Stimulated activated CD8-positive, alpha-beta memory T cell treated with anti-CD3 and anti-CD28 coated beads, Interleukin-15, amount 100 ng/mL, for 1 hour (primary cell): ENCODE results near the gene NINJ2.

Experiments used
- DNase-seq: peaks from one replicate; pipeline ENCODE4 v3.0.0-alpha.2; 2020; ENCODE audit warnings: low read depth

The NINJ2 gene

DNA sequence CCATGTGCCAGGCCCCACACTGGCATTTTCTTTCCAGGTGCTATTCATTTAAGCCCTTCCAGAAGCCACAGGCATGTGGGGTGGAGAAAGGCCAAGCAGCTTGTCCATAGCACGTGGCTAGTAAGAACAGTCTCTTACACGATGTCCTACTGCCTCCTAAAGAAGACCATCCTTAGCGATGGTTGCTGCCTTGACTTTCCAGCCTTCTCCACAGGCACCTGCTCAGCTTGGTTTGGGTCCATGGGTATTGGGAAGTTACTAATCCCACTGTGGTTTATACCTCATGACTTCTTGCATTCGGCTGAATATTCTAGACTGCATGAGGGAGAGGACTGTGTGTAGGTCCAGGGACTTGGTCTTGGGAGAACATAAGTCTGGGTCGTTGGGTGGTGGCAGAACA, 49.2 kb downstream of the NINJ2 start:
- DNase-seq: no peak

DNA sequence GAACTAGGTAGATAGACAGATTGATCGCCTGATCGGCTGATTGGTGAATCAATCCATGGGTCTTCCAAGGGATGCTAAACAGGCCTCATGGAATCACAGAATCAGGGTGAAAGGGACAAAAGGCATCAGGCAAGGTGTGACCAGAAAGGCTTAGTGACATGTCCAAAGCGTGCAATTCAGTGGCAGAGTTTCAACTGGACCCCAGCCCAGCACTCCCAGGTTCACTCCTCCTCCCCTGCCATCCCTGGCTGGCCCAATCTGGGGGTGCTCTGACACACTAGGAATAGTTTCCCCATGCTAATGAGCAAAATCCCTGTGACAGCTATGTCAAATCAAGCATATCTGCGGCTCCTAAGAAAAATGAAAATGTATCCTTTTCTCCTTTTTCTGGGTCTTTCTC, 50.4 kb downstream of the NINJ2 start:
- no peak for DNase-seq

DNA sequence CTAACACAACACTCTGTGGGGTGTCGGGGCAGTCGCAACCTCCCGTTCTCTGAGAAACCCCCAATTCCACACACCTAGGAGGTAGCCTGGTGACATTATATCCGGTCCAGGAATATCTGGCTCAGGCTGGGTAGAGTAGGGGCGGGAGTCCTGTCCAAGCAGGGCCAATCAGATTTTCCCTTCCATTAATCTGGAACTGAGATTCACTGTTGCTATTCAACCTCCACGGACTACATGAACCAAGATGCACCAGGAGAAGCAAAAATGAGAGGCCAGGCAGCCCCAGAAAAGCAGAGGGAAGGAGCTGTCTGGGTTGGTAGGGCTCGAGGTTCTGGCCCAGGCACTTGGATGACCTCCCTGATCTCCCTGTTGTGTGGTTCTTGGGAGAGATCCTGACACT, 51.0 kb downstream of the NINJ2 start:
- no peak for DNase-seq

DNA sequence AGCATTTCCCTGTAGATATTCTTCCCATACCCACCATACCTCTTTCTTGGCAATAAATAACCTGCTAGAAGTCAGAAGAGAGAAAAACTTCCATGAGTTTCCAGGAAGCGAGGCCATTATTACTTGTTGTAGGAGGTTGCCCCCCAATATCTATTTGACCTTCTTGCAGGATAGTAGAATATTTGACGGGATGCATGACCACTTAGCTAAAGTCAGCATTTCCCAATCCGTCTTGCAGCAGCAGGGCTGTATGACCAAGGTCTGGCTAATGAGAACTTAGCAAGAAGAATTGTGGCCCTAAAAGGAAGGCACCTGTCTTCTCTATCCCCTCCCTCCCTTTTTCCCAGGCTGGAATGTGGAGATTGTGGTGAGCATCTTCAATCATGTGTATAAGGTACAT, 51.5 kb downstream of the NINJ2 start:
- no peak for DNase-seq

DNA sequence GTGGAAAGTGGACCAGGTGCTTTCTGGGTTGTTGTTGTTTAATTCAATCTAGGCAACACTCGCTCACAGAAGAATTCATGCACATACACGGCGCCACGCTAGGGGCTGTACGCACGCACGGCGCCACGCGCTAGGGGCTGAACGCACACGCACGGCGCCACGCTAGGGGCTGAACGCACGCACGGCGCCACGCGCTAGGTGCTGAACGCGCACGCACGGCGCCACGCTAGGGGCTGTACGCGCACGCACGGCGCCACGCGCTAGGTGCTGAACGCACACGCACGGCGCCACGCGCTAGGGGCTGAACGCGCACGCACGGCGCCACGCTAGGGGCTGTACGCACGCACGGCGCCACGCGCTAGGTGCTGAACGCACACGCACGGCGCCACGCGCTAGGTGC, 54.3 kb downstream of the NINJ2 start:
- DNase-seq: no peak

DNA sequence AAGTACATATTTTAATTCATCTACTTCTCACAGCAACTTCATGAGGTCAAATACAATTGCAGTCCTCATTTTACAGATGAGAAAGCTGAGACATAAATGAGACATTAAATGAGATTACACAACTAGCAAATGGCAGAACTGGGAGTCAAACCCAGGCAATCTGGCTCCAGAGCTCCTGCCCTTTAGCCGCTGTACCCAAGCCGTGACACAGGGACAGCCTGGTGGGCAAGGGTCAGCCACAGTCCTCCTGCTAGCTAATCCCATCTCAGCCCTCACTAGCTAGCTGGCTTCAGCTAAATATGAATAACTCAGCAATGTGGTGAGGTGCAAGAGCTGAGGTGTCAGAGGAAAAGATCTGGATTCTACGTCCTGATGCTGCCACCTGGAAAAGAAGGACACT, 54.8 kb downstream of the NINJ2 start:
- no peak for DNase-seq

DNA sequence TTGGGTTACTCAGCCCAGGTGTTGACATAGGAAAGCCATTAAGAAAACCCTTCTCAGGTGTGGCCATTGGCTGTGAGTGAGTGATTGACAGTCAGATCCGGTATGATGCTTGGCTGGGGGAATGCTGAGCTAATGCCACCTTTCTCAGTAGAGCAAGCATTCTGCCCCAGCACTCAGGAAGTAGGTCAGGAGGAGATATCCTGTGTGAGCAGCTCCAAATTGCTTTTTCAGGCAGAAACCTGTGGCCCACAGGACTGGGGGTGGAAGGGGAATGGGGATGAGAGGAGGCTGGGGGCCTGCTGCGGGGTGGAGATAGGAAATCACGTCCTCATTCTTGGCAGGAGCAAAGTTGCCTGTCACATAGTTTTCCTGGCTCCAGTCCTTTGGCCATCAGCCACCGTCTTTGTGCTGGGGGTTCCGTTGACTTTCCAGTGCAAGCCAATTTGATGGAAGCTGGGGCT, 55.7 kb downstream of the NINJ2 start:
- DNase-seq: no peak

DNA sequence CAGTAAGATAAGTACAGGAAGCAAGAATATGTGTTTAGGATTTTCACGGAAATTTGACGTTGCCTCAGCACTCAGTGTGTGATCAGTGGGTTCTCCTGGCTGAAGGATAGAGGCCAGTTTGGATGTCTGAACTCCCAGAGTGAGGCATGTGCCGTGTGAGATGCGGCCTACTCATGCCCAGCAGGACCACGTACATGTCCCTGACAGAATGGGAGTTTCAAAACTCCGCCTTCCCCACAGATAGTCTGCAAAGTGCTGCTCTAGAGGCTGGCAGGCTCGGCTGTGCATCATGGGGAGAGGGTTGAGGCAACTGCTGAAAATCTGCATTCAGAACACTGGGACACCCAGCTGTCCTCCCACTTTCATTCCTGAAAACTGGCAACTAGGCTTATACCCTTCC, 58.3 kb downstream of the NINJ2 start:
- no peak for DNase-seq

DNA sequence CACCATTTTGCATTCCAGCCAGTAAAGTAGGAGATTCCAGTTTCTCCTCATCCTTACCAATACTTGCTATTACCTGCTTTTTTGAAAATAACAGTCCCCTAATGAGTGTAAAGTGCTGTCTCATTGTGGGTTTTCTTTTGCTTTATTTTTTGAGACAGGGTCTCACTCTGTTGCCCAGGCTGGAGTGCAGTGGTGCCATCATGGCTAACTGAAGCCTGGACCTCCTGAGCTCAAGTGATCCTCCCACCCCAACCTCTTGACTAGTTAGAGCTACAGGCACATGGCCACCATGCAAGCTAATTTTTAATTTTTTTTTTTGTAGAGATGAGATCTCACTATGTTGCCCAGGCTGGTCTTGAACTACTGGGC, 60.6 kb downstream of the NINJ2 start:
- DNase-seq: no peak

DNA sequence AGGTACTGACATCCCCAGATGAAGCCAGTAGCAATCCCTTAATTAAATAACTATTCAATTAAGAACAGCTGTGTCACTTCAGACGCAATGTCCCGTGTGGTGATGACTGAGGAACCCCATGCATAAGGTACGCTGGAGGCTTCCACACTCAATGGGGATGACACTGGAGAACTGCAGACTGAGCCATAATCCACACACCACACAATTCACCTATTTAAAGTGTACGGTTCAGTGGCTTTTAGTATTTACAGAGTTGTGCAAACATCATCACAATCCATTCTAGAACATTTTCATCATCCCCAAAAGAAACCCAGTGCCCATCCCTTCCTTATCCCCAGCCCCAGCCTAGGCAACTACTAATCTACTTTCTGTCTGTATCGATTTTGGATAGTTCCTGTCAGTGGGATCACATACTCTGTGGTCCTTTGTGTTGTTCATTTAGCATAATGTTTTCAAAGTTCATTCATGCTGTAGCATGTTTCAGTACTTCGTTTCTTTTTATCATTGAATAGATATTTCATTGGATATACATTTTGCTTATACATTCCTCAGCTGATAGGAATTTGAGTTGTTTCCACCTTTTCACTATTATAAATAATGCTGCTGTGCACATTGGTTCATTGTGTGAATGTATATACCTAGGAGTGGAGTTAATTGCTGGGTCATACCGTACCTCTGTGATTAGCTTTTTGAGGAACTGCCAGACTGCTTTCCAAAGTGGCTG, 61.1 kb downstream of the NINJ2 start:
- DNase-seq: no peak

DNA sequence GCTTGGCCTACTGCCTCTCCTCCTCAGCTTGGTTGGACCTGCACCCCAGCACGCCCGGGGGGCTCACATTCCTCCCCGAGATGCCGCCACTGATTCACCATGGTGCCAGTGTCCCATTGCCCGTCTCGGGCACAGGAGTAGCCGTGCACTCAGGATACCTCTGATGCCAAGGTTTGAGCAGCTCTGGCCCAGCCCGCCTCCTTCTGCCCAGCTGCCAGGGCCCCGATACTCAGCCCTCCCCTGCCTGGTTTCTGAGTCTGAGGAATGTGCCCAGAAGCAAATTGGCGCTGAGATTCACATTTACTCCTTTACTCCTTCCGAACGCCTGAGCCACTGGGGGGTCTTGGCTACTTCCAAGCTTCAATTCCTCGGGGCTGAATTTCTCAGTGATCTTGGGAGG, 63.5 kb downstream of the NINJ2 start:
- no peak for DNase-seq

DNA sequence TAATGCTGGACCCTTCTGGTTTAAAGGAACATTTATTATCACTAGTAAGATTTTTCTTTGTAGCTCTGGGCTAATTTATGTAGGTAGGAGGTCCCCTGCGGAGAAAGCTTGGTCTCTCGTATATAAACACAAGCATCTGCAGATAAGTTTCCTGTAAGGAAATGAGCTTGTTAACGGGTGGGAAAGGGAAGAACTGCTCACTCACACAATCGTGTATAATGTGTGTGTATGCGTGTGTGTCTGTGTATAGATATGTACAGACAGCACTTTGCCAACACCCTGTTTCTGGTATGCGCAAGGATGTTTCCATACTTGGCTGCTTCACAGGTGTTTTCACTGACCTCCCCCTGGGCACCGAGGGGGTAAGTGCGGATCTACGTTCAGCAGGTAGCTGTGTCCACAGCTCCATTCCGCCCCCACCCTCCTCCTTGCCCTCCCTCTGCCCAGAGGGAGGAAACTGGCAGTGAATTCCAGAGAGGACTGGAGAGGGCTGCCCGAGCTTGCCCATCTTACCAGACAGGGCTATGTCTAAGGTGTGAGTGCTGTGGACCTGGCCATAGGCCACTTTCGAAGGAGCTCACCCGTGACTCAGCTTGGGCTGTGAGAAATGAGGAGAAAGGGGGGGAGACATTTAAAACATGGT, 65.2 kb downstream of the NINJ2 start:
- DNase-seq: no peak

DNA sequence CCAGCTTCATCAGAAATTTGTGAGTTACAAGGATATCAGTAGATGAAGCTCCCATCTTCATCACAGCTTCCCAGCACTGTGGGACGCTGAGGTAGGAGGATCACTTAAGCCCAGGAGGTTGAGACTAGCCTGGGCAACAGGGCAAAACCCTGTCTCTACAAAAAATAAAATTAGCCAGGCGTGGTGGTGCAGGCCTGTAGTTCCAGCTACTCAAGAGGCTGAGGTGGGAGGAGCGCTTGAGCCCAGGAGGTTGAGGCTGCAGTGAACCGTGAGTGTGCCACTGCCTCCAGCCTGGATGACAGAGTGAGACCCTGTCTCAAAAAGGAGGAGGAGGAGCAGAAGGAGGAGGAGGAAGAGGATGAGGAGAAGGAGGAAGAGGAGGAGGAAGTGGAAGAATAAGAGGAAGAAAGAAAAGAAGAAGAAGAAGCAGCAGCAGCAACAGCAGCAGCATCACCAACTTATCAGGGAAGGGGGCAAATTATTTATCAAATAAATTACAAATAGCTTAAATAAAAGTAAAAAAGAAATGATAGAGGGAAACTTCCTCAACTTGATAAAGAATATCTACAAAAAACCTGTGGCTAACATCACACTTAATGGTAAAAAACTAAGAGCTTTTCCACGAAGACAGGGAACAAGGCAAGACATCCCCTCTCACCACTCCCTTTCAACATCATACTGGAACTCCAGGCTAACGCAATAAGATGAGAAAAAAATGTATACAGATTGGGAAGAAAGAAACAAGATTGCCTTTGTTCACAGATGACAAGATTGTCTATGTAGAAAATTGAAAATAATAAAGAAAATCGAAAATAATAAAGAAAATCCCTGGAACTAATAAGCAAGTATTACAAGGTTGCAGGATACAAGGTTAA, 69.6 kb downstream of the NINJ2 start:
- DNase-seq: no peak

DNA sequence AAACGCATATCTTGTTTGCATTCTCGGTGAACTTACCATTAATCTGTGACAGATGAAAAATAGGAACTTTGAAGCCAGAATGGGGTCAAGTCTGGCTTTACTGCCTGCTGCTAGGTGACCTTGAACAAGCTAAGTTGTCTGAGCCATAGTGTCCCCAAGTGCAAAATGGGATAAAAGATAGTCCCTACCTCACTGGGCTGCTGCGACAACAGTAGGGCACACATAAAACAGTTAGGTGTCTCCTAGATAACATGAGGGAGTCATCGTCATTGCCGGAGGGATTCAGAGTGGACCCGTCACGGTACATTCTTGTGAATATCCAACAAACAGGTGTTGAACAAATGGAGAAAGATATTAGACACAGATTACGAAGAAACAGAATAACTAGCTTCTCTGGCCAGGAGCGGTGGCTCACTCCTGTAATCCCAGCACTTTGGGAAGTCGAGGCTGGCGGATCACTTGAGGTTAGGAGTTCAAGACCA, 71.2 kb downstream of the NINJ2 start:
- no peak for DNase-seq

DNA sequence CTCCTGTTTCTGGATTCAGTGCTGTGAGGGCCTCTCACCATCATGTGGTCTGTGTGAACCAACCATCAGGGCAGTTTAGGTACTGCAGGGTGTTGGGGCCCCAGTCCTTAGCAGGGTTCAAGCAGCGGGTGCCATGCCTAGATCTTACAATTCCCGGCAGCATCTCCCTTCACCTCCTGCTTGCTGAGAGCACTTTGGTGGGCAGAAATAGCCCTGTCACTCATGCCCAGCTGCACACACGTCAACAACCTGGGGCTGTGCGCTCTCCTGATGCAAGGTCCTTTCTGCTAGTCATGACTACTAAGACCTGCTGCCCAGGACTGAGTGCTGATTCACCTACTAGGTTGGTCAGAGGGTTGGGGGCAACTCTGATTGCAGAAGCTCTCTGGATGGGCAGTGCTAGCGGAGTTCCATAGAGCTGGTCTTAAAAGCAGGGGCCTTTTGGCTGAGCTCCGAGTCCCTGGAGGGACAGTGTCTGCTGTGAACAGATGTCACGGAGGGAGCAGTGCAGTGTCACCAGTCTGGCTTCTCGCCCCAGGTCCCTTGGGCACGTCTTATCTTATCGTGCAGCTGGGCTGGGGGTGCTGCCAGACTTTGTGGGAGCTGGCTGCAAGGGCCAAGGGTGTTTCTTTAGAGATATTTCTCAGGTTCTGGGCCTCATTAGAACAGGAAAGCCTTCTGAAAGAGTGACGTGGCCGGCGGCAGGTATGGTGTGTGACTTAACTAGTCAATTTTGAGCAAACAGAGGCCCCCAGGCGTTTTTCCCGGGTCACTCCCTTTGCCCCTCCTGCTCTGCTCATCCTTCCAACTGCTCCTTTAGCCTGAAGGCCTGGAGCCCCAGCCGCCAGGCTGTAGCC, 71.8 kb downstream of the NINJ2 start:
- DNase-seq: no peak

DNA sequence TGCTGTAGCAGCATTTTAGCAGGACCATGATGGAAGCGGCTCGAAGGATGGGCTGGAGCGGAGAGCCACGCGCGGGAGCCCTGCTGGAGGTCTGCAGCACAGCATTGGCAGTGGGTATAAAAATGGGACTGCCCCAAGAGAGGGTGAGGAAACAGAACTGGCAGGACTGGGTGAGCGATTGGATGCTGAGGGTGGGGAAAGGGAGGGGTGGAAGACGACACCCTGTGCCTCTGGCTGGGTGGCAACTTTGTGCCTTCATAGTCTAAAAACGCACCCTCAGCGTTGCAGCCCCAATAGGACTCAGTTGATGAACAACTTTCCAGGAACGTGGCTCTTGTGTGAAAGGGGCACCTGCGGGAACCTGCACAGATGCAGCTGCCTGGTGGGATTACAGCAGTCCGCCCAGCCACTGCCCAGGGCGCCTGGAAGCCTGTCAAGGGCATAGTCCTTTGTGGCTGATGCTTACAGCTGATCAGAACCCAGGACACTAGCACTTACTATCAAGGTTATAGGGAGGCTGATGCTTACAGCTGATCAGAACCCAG, 73.0 kb downstream of the NINJ2 start:
- DNase-seq: no peak

DNA sequence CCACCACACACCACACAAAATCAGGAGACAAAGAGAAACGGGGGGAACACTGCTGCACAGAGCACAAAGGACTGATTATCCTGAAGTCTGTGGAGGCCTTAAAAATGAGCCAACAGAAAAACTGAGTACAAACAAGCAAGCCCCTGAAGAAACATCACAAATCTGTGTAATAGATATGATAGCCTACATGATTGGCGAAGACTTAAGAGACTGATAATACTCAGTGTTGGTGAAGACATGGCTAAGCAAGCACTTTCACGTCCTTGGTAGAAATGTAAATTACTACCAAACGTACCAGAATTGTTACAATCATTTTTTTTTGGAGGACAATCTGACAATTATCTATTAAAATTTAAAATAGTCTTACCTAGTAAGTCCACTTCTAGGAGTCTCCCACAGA, 74.6 kb downstream of the NINJ2 start:
- DNase-seq: no peak

DNA sequence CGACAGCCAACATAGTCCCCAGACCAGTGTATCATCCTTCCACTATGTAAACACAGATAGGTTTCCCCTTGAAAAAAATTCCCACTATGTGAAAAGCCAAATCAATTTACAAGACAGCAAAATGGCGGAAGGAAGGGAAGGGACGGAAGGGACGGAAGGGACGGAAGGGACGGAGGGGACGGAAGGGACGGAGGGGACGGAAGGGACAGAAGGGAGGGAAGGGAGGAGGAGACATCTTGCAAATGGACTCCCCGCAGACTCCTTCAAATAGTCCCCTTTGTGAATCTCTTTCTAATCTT, 75.3 kb downstream of the NINJ2 start:
- DNase-seq: no peak

DNA sequence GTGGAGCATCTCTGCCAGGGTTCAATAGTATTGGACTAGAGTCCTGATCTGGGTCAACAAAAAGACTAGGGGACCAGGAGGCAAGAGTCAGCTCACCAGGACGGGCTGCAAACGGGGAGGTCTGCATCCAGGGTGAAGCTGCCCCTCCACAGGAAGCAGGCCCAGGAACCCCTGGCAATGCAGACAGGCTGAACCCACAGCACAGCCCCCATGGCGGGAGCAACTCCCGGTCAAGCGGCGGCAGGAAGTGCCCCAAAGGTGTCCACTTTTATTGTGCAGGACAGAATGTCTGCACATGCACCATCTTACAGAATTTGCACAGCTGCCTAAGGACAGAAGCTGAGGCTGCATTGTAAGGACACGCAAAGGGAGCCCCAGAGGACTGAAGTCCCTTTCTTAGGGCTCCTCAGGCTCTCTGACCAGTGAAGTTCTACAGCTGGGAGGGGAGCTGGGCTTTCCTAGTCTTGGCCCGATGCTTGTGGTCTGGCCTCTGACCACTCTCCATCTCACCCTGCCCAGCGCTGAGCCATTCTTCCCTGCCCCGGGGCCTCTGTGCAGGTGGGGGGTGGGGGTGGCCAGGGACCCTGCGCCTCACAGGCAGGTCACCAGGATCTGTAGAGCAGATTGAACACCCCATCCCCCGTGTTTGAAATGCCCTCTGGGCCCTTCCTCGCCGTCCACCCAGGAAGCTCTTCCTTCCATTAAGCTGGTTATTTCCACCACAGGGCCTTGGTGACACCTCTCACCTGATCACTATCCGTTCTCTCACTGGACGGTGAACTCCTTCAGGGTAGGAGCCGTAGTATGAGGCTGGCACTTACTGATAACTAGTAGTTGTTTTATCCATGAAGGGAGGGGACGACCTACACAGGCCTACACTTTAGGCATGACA, 75.9 kb downstream of the NINJ2 start:
- no peak for DNase-seq

DNA sequence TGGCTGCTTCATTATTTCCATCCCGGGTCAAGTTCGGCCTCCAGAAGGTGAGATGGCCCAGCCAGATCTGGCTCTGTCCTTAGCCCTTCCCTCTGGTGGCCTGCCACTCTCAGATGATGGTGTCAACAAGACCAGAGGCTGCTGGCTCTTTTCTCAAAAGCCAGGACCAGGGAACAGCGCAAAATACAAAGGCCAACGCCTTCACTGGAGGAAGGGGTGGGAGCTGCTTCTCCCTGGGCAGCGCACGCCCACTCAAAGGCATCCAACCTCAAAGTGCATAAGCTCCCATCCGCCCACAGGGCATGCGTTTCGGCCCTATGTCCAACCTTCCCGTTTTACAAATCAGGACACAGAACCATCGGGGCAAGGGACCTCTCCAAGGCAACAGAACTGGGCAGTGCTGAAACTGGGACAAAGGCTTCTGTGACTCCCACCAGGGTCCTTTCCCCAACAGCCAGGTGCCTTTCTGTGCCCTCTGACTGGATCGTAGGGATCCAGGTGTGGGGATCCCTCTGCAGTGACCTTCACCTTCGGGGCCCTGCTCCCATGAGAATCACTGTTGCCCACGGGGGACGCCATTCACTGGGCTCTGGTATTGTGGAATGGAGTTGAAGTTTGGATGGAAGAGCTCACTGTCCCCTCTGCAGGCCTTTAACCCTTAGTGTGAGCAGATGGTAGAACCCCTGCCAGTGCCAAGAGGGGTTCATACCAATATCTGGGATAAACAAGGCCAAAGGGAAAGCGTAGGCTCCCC, 76.8 kb downstream of the NINJ2 start:
- no peak for DNase-seq
